Fibroblast of pulmonary artery (primary cell): ENCODE results near the gene FNBP1L.

Experiments used
- DNase-seq: peaks from one replicate; pipeline ENCODE4 v3.0.0-alpha.2; 2010; ENCODE audit warnings: low read depth
- H3K4me3 ChIP-seq: replicated peaks from 2 replicates; pipeline ENCODE4 v1.5.1; 2011; ENCODE audit warnings: low read depth, mild to moderate bottlenecking, control low read depth, low read length, moderate library complexity
- CTCF ChIP-seq: IDR thresholded peaks from 2 replicates; pipeline ENCODE4 v1.5.1; 2011; ENCODE audit warnings: mild to moderate bottlenecking, control low read depth, low read length, inconsistent platforms; ENCODE audit errors: missing control alignments

Gene FNBP1L

DNA sequence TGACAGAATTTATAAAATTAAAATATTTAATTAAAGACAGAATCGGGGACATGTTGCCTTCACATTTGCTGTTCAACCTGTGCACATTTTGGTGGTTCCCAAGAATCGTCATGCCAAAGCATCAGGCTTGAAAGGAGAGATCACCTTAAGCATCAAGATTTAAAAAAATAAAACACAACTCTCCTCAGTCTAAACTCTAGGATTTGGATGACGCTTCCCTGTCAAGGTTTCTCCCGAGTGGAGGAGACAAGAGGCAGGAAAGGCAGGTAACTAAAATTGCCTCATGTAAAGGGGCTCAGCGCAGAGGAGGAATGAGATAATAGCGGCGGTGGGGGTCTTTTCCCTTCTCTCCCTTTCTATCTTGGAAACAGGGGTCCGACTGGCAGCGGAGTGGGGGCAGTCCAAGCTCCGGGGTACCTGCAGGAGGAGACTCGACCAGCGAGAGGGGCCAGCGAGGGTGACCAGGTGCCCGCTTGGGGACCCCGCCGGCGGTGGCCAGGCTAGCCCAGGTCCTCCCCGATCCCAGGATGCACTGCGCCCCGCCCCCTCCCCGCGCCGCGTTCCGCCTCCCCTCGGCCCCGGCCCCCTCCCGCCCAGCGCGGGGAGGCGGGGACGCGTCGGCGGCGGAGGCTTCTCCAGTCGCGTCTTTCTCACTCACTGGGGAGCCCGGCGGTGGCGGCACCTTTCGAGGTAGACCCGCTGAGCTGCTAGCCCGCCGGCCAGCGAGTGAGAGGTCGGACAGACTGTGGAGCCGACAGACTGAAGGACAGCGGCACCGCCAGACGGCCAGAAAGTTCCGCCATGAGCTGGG lies at the start of gene FNBP1L:
FNBP1L (plus strand) TSS at position 638 of the 811 bp plus-strand sequence; CDS start at position 802, 164 bp downstream.
- no peak for TF ChIP-seq CTCF
- peak within 1 kb of the TSS; percentile 88 for H3K4me3 ChIP-seq
- DNase-seq = peak; percentile 64

GRCh38 chr1:93399781-93400180 lies 48.1 kb upstream of the FNBP1L start:
- no peak for TF ChIP-seq CTCF
- no peak for DNase-seq
- H3K4me3 ChIP-seq = no peak overlapping the region

- no peak for TF ChIP-seq CTCF
- no peak for DNase-seq
- no peak overlapping the region for H3K4me3 ChIP-seq
Measured at GRCh38 chr1:93408203-93408602, 39.7 kb upstream of the FNBP1L start.

- no peak for TF ChIP-seq CTCF
Measured at GRCh38 chr1:93411000-93411399, 36.9 kb upstream of the FNBP1L start.

GRCh38 chr1:93414749-93415148 lies 33.2 kb upstream of the FNBP1L start:
- TF ChIP-seq CTCF = no peak
- DNase-seq = no peak
- no peak overlapping the region for H3K4me3 ChIP-seq

More at GRCh38 chr1:93411000-93411399, 36.9 kb upstream of the FNBP1L start:
- DNase-seq = no peak
- H3K4me3 ChIP-seq = no peak overlapping the region

DNA sequence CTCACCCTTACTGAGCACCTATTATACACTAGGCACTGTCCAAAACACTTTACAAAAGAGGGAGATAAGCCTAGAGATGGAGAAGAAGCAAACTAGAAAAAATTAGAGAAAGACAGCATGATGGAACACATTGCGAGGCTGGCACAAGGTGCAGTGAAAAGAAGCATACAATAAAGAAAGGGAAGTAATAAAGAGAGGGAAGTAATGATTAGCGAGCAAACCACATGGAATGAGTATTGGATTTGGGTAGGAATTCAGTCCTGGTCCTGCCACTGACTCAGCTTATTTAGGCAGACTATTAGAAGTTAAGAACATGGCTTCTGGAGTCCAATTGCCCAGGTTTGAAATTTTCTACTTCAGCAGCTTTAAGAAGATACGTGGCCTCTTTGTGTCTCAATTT lies 32.6 kb upstream of the FNBP1L start:
- DNase-seq = no peak
- TF ChIP-seq CTCF = no peak
- no peak overlapping the region for H3K4me3 ChIP-seq

- H3K4me3 ChIP-seq = no peak overlapping the region
- no peak for TF ChIP-seq CTCF
- no peak for DNase-seq
Measured at GRCh38 chr1:93416183-93416582, 31.7 kb upstream of the FNBP1L start.
